HepG2 (cell line): ENCODE results near the gene TUBB2B. TPM values are rescaled to one million over a fixed set of nuclear protein-coding genes. Genes with fewer than 3 reads are reported as not detected.

Source experiments
- AGO1 ChIP-seq: fragments of 200-400 bp; formaldehyde crosslinking; IDR thresholded peaks from 2 replicates; pipeline ENCODE4 v1.6.1; 2017; ENCODE audit warnings: mild to moderate bottlenecking, low read depth, low read length, moderate library complexity; ENCODE audit not compliant: poor library complexity, severe bottlenecking
- CEBPZ ChIP-seq: IDR thresholded peaks from 2 replicates; pipeline ENCODE4 v1.6.1; 2012; ENCODE audit warnings: low read length, improper control_type of control experiment
- FIP1L1 ChIP-seq: fragments of 200-400 bp; formaldehyde crosslinking; IDR thresholded peaks from 2 replicates; pipeline ENCODE4 v1.6.1; 2018; ENCODE audit warnings: low read depth, mild to moderate bottlenecking, low read length, moderate library complexity, borderline replicate concordance; ENCODE audit not compliant: insufficient read depth
- GTF2F1 ChIP-seq: fragments of 150-350 bp; IDR thresholded peaks from 2 replicates; pipeline ENCODE4 v1.6.1; 2014; ENCODE audit warnings: low read length
- HES4 ChIP-seq: sonication (generic); formaldehyde crosslinking; IDR thresholded peaks from 2 replicates; pipeline ENCODE4 v1.9.0; 2021; ENCODE audit warnings: mild to moderate bottlenecking, missing genetic modification reagents, borderline replicate concordance
- HNRNPK ChIP-seq: fragments of 200-400 bp; formaldehyde crosslinking; IDR thresholded peaks from 2 replicates; pipeline ENCODE4 v1.6.1; 2018; ENCODE audit warnings: low read length, low read depth, moderate library complexity, mild to moderate bottlenecking; ENCODE audit not compliant: poor library complexity, severe bottlenecking
- KAT7 ChIP-seq: IDR thresholded peaks from 2 replicates; pipeline ENCODE4 v1.6.1; 2018; ENCODE audit warnings: borderline replicate concordance, missing compliant biosample characterization
- RBAK ChIP-seq: sonication (generic); formaldehyde crosslinking; IDR thresholded peaks from 2 replicates; pipeline ENCODE4 v1.5.1; 2020; ENCODE audit warnings: mild to moderate bottlenecking, missing genetic modification reagents
- SP5 ChIP-seq: IDR thresholded peaks from 2 replicates; pipeline ENCODE4 v1.6.1; 2016; ENCODE audit warnings: low read depth, borderline replicate concordance
- THAP9 ChIP-seq: sonication (generic); formaldehyde crosslinking; IDR thresholded peaks from 2 replicates; pipeline ENCODE4; 2020; ENCODE audit warnings: missing genetic modification reagents, mild to moderate bottlenecking, borderline replicate concordance
- U2AF2 ChIP-seq: fragments of 200-400 bp; formaldehyde crosslinking; IDR thresholded peaks from 2 replicates; pipeline ENCODE4 v1.6.1; 2017; ENCODE audit warnings: low read depth, mild to moderate bottlenecking, low read length
- ZFP91 ChIP-seq: sonication (generic); formaldehyde crosslinking; IDR thresholded peaks from 2 replicates; pipeline ENCODE4 v1.9.0; 2022; ENCODE audit warnings: missing genetic modification reagents, mild to moderate bottlenecking, borderline replicate concordance
- ZFX ChIP-seq: sonication (generic); formaldehyde crosslinking; IDR thresholded peaks from 2 replicates; pipeline ENCODE4 v1.4.0; 2020; ENCODE audit warnings: mild to moderate bottlenecking, low read depth, missing genetic modification reagents, moderate library complexity
- ZHX1 ChIP-seq: sonication (generic); formaldehyde crosslinking; IDR thresholded peaks from 2 replicates; pipeline ENCODE4 v1.8.1; 2022; ENCODE audit warnings: low read depth, mild to moderate bottlenecking, missing genetic modification reagents
- ZMYM4 ChIP-seq: sonication (generic); formaldehyde crosslinking; IDR thresholded peaks from 2 replicates; pipeline ENCODE4 v1.8.1; 2023; ENCODE audit warnings: mild to moderate bottlenecking, missing genetic modification reagents
- ZNF768 ChIP-seq: sonication (generic); formaldehyde crosslinking; IDR thresholded peaks from 2 replicates; pipeline ENCODE4 v1.4.0; 2020; ENCODE audit warnings: missing genetic modification reagents
- ZSCAN21 ChIP-seq: sonication (generic); formaldehyde crosslinking; IDR thresholded peaks from 2 replicates; pipeline ENCODE4 v1.8.0; 2022; ENCODE audit warnings: mild to moderate bottlenecking, missing genetic modification reagents, moderate library complexity, borderline replicate concordance
- polyA plus RNA-seq, 8 experiments: library from polyadenylated mRNA; depleted of rRNA in 3 of 8; stranded (reverse) in 7 of 8; unstranded in 1 of 8; fragments of >200 nt; fragmentation: Illumina TruSeq in 4 of 8; extraction: Trizol in 4 of 8; gene quantifications; 2 replicates each; pipeline versions ENCODE4 v1.2.1 to v1.2.3, GENCODE V29; 2011 to 2016; ENCODE audit warnings: low read depth in 4 of 8, missing spikeins in 1 of 8, mixed read lengths in 1 of 8; ENCODE audit not compliant: insufficient read depth in 1 of 8
- total RNA-seq, 5 experiments: library from RNA; depleted of rRNA; stranded (reverse); fragments of >200 nt; fragmentation: Illumina TruSeq; extraction: Trizol; gene quantifications; 2 replicates each; pipeline ENCODE4 v1.2.3, GENCODE V29; 2016; ENCODE audit warnings: low read depth in 1 of 5

TUBB2B gene
- total and polyA plus RNA-seq, 2 of the 13 experiments (the other 11 are each of a cell fraction or from before 2014, with no cell fraction given), result 10.3 to 23.6 TPM

GRCh38 chr6:3247255-3248146 is 20.0 kb upstream of the TUBB2B start (continued):
- no peak for TF ChIP-seq HES4 (CRISPR knock-in tag)
- TF ChIP-seq THAP9 (CRISPR knock-in tag), result peak; percentile 61; the same call in 1 of the 2 replicates
- TF ChIP-seq ZSCAN21, result no peak
- TF ChIP-seq ZHX1 (CRISPR knock-in tag), result no peak
- no peak for TF ChIP-seq HNRNPK
- TF ChIP-seq ZFX (CRISPR knock-in tag), result no peak
- no peak for TF ChIP-seq CEBPZ
- no peak; the same call in 1 of the 2 replicates for TF ChIP-seq KAT7
- no peak for TF ChIP-seq RBAK (CRISPR knock-in tag)
- 0 out of 2 replicates have a peak, but pooled peaks have one; percentile 22 for TF ChIP-seq SP5 (CRISPR knock-in tag)
- no peak for TF ChIP-seq U2AF2
- no peak for TF ChIP-seq GTF2F1
- TF ChIP-seq ZNF768, result peak; percentile 50; the same call in 1 of the 2 replicates
- TF ChIP-seq AGO1, result no peak
- no peak for TF ChIP-seq ZFP91 (CRISPR knock-in tag)
- TF ChIP-seq ZMYM4 (CRISPR knock-in tag), result no peak
- TF ChIP-seq FIP1L1, result no peak
